ENCODE data around the gene HAND2.

DNA sequence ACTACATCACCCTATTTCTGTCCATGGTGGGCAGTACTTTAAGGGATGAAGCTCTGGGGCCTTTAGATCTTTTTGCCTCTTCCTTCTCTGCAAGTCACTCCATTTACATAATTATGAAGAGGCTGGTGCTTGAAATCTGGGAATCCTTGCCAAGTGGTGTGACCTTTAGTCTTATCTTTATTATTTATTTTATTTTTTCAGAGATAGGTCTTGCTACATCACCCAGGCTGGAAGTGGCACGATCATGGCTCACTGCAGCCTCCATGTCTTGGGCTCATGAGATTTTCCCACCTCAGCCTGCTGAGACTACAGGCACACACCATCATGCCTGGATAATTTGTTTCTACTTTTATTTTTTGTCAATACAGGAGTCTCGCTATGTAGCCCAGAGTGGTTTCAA lies 34.4 kb upstream of the HAND2 start:
- TF ChIP-seq ZNF564 (CRISPR knock-in tag; IDR thresholded peaks at IDR 0.05) (no peak), POLR2AphosphoS5 (IDR thresholded peaks at IDR 0.05; ENCODE audit: low read depth, low read length) (no peak), SUZ12 (IDR thresholded peaks at IDR 0.05; ENCODE audit: low read depth, low read length) (no peak), RBAK (CRISPR knock-in tag; IDR thresholded peaks at IDR 0.05) (no peak), ZZZ3 (CRISPR knock-in tag; IDR thresholded peaks at IDR 0.05; ENCODE audit: borderline replicate concordance) (no peak)
